CD4-positive, alpha-beta T cell (primary cell): ENCODE data around the gene STRN3. TPM values are rescaled to one million over a fixed set of nuclear protein-coding genes. Genes with fewer than 3 reads are reported as not detected.
"Not testable (repeated sequence)": the region's sequence is repeated elsewhere in the genome, so short reads cannot be mapped to it uniquely, and the experiment has no call there.

ENCODE experiments used
- ATAC-seq: fragments of 200-7000 bp; cut with Tn5 transposase; one replicate; pipeline ENCODE4 v1.10.0; 2022; ENCODE audit warnings: mild to moderate bottlenecking; ENCODE audit not compliant: poor library complexity
- CTCF ChIA-PET: fragments of 350-600 bp; sonication (Branson Sonifier 250); formaldehyde crosslinking; loops from one replicate; lab custom pipeline; 2021; ENCODE audit warnings: antibody characterized with exemption, inconsistent platforms; lab: Charles Lee
- POLR2A ChIA-PET: fragments of 350-600 bp; sonication (Branson Sonifier 250); formaldehyde crosslinking; loops from one replicate; lab custom pipeline; 2021; ENCODE audit warnings: antibody characterized with exemption, inconsistent platforms; lab: Charles Lee
- DNase-seq, 14 experiments: peaks; one replicate each; pipeline ENCODE4 v3.0.0-alpha.2; 2013 to 2020; ENCODE audit warnings: mixed read lengths in 2 of 14
- H3K27ac ChIP-seq, 2 donors: one replicate each; pipeline versions ENCODE4 v1.5.1 to v1.7.0; 2013; ENCODE audit warnings: low read length in 2 of 2, low read depth in 1 of 2, mild to moderate bottlenecking in 1 of 2
- H3K27me3 ChIP-seq, 2 experiments: 1 replicate in 1 of 2; 2 replicates in 1 of 2; pipeline versions ENCODE4 v1.6.1 to v1.7.0; 2013; ENCODE audit warnings: low read length in 2 of 2, control low read depth in 1 of 2, mild to moderate bottlenecking in 1 of 2, moderate library complexity in 1 of 2; ENCODE audit not compliant: insufficient read depth in 2 of 2, control insufficient read depth in 1 of 2
- H3K36me3 ChIP-seq: one replicate; pipeline ENCODE4 v1.6.1; 2013; ENCODE audit warnings: low read length, control low read depth; ENCODE audit not compliant: insufficient read depth
- H3K4me1 ChIP-seq: one replicate; pipeline ENCODE4 v1.6.1; 2013; ENCODE audit warnings: low read length, control low read depth; ENCODE audit not compliant: insufficient read depth
- H3K4me3 ChIP-seq: one replicate; pipeline ENCODE4 v1.5.1; 2013; ENCODE audit warnings: mild to moderate bottlenecking, low read length, moderate library complexity
- H3K9me3 ChIP-seq, 2 experiments: 1 replicate in 1 of 2; 2 replicates in 1 of 2; pipeline versions ENCODE4 v1.6.1 to v1.7.0; 2013; ENCODE audit warnings: low read length in 2 of 2, mild to moderate bottlenecking in 2 of 2, control low read depth in 1 of 2, moderate library complexity in 1 of 2; ENCODE audit not compliant: control insufficient read depth in 1 of 2, insufficient read depth in 1 of 2
- H3K27ac Mint-ChIP-seq: one replicate; pipeline ENCODE4 v1.8.0; 2020; ENCODE audit warnings: mixed read lengths
- H3K27me3 Mint-ChIP-seq: one replicate; pipeline ENCODE4 v1.8.0; 2021; ENCODE audit warnings: mixed read lengths
- H3K36me3 Mint-ChIP-seq: one replicate; pipeline ENCODE4 v1.8.0; 2021; ENCODE audit warnings: low read depth, mixed read lengths
- H3K4me1 Mint-ChIP-seq: one replicate; pipeline ENCODE4 v1.8.0; 2021; ENCODE audit warnings: low read depth, mixed read lengths
- H3K4me3 Mint-ChIP-seq: one replicate; pipeline ENCODE4 v1.8.0; 2020; ENCODE audit warnings: mild to moderate bottlenecking, mixed read lengths
- H3K9me3 Mint-ChIP-seq: one replicate; pipeline ENCODE4 v1.8.0; 2020; ENCODE audit warnings: mixed read lengths
- intact Hi-C, 2 experiments: fragments of 100-400 bp; cut with DNase I in 1 of 2; cut with micrococcal nuclease in 1 of 2; formaldehyde crosslinking; loops; one replicate each; pipeline versions ENCODE4 v1.15.1 to v1.9.0; 2023 to 2025; cut with DNase I, micrococcal nuclease
- total RNA-seq, 174 experiments: library from RNA in 2 of 174; stranded (reverse) in 2 of 174; gene quantifications; one replicate each; pipeline ENCODE4 v1.2.3 and lab custom pipeline; 2021 to 2026
- TF ChIP-seq, protein P1 (sequence below): fragments of 200-600 bp; IDR thresholded peaks from one replicate; pipeline ENCODE4 v1.8.0; 2022; ENCODE audit warnings: antibody characterized with exemption, mild to moderate bottlenecking

STRN3 gene
- total RNA-seq, 2 experiments from 2014 or later = 15.1 to 16.9 TPM

DNA sequence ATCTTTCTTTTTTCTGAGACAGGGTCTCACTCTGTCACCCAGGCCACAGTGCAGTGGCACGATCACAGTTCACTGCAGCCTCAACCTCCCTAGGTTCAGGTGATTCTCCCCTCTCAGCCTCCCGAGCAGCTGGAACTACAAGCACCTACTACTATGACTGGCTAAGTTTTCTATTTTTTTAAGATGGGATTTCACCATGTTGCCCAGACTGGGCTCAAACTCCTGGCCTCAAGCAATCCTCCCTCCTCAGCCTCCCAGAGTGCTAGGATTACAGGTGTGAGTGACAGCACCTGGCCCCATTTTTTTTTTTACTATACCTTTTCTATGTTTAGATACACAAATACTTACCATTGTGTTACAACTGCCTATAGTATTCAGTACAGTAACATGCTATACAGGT is 63.6 kb downstream of the STRN3 start:
- H3K27ac ChIP-seq, H3K27me3 Mint-ChIP-seq, POLR2A ChIA-PET, intact Hi-C loops, H3K27ac Mint-ChIP-seq, ATAC-seq, DNase-seq, H3K4me1 ChIP-seq, CTCF ChIA-PET, H3K4me3 Mint-ChIP-seq, H3K27me3 ChIP-seq, H3K9me3 Mint-ChIP-seq, H3K4me3 ChIP-seq: not testable (repeated sequence)
- Mint-ChIP-seq H3K36me3 (peaks cover 69% of the 10 kb centered on the region), H3K4me1 (peaks cover 57% of the 10 kb centered on the region)
- peaks cover 14% of the 10 kb centered on the region for H3K36me3 ChIP-seq
- H3K9me3 ChIP-seq = peaks cover 13 to 19% of the 10 kb centered on the region in 2 experiments

DNA sequence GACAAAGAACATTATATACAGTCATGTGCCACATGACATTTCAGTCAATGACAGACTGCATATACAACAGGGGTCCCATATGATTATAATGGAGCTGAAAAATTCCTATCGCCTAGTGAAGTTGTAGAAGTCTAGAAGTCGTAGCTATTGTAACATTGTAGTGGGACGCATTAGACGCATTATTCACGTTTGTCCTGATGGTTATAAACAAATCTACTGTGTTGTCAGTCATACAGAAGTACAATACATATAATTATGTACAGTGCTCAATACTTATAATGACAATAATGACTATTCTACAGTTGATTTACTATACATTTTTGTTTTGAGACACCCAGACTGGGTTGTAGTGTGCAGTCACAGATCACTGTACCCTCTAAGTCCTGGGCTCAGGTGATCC is 64.8 kb downstream of the STRN3 start:
- POLR2A ChIA-PET = no interaction called here
- H3K4me3 ChIP-seq = no peak overlapping the region
- no peak overlapping the region for H3K27ac ChIP-seq
- peaks cover 6 to 10% of the 10 kb centered on the region in 2 experiments for H3K9me3 ChIP-seq
- H3K36me3 ChIP-seq = peaks cover 8% of the 10 kb centered on the region
- H3K4me1 ChIP-seq = no peaks in the 10 kb centered on the region
- no peaks in the 10 kb centered on the region for H3K27me3 Mint-ChIP-seq
- intact Hi-C loops = no loop called here
- peaks cover 63% of the 10 kb centered on the region for H3K36me3 Mint-ChIP-seq
- H3K27ac Mint-ChIP-seq = no peak overlapping the region
- CTCF ChIA-PET = no interaction called here
- ATAC-seq (no peak), DNase-seq (no peak)
- H3K9me3 Mint-ChIP-seq = peaks cover 10% of the 10 kb centered on the region
- H3K27me3 ChIP-seq = no peaks in the 10 kb centered on the region
- TF ChIP-seq, protein P1, sequence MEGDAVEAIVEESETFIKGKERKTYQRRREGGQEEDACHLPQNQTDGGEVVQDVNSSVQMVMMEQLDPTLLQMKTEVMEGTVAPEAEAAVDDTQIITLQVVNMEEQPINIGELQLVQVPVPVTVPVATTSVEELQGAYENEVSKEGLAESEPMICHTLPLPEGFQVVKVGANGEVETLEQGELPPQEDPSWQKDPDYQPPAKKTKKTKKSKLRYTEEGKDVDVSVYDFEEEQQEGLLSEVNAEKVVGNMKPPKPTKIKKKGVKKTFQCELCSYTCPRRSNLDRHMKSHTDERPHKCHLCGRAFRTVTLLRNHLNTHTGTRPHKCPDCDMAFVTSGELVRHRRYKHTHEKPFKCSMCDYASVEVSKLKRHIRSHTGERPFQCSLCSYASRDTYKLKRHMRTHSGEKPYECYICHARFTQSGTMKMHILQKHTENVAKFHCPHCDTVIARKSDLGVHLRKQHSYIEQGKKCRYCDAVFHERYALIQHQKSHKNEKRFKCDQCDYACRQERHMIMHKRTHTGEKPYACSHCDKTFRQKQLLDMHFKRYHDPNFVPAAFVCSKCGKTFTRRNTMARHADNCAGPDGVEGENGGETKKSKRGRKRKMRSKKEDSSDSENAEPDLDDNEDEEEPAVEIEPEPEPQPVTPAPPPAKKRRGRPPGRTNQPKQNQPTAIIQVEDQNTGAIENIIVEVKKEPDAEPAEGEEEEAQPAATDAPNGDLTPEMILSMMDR = no peak
- H3K4me1 Mint-ChIP-seq = peaks cover 59% of the 10 kb centered on the region
- no peak overlapping the region for H3K4me3 Mint-ChIP-seq

DNA sequence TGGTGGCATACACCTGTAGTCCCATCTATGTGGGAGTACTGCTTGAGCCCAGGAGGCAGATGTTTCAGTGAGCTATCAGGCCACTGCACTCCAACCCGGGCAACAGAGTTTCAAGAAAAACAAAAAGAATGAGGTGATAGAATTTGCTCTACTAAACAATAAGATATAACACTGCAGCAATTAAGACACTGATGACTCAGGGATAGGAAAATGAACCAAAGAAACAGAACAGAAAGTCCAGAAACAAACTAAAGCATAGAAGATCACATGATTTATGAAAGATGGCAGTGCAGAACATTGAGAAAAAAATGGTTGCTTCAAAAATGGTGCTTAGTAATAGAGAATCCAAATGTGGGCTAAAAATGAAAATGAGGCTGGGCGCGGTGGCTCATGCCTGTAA is 66.0 kb downstream of the STRN3 start:
- H3K27me3 Mint-ChIP-seq = no peaks in the 10 kb centered on the region
- POLR2A ChIA-PET = no interaction called here
- H3K27me3 ChIP-seq = no peaks in the 10 kb centered on the region
- intact Hi-C loops = no loop called here
- TF ChIP-seq, protein P1 = no peak
- H3K9me3 ChIP-seq = peaks cover 0 to under 1% of the 10 kb centered on the region in 2 experiments
- no peak overlapping the region for H3K27ac ChIP-seq
- no peak overlapping the region for H3K27ac Mint-ChIP-seq
- CTCF ChIA-PET = no interaction called here
- H3K36me3 ChIP-seq = peaks cover 7% of the 10 kb centered on the region
- H3K9me3 Mint-ChIP-seq = peaks cover 2% of the 10 kb centered on the region
- no peak overlapping the region for H3K4me3 Mint-ChIP-seq
- H3K4me3 ChIP-seq = no peak overlapping the region
- peaks cover 59% of the 10 kb centered on the region for H3K36me3 Mint-ChIP-seq
- ATAC-seq = no peak
- no peaks in the 10 kb centered on the region for H3K4me1 ChIP-seq
- no peak for DNase-seq
- H3K4me1 Mint-ChIP-seq = peaks cover 53% of the 10 kb centered on the region
